K562 (cell line): Measurements from ENCODE around the gene PNRC2. TPM values are rescaled to one million over a fixed set of nuclear protein-coding genes. Genes with fewer than 3 reads are reported as not detected.

Source experiments
- ADNP ChIP-seq: fragments of 200-800 bp; sonication (Bioruptor generic); IDR thresholded peaks from 2 replicates; pipeline ENCODE4 v1.6.1; 2016; ENCODE audit warnings: missing genetic modification characterization, missing compliant biosample characterization
- ARNT ChIP-seq, 2 experiments: fragments of 450-650 bp; IDR thresholded peaks; 2 replicates each; pipeline ENCODE4 v1.6.1; 2016; ENCODE audit warnings: mild to moderate bottlenecking in 1 of 2
- E2F6 ChIP-seq, 2 experiments: IDR thresholded peaks; 2 replicates each; pipeline ENCODE4 v1.6.1; 2011; ENCODE audit warnings: borderline replicate concordance in 1 of 2, control low read depth in 1 of 2, low read depth in 1 of 2, low read length in 1 of 2, mild to moderate bottlenecking in 1 of 2, mixed read lengths in 1 of 2, moderate library complexity in 1 of 2; ENCODE audit not compliant: insufficient read depth in 1 of 2, insufficient read length in 1 of 2, poor library complexity in 1 of 2, severe bottlenecking in 1 of 2; ENCODE audit errors: extremely low read depth in 1 of 2
- FUS ChIP-seq: fragments of 200-400 bp; formaldehyde crosslinking; optimal IDR thresholded peaks from 2 replicates; pipeline ENCODE3; 2017; ENCODE audit warnings: low read depth, low read length
- GATA2 ChIP-seq: sonication (generic); formaldehyde crosslinking; IDR thresholded peaks from 2 replicates; pipeline ENCODE4 v1.4.0; 2020; ENCODE audit warnings: mild to moderate bottlenecking, missing genetic modification reagents
- MXD1 ChIP-seq: fragments of 250-450 bp; sonication (Bioruptor Pico); IDR thresholded peaks from 2 replicates; pipeline ENCODE4 v1.8.0; 2021; ENCODE audit warnings: borderline replicate concordance, mild to moderate bottlenecking, moderate library complexity; ENCODE audit not compliant: poor library complexity, severe bottlenecking
- NFIC ChIP-seq: fragments of 450-650 bp; IDR thresholded peaks from 2 replicates; pipeline ENCODE4 v1.6.1; 2017; ENCODE audit warnings: mild to moderate bottlenecking, inconsistent platforms
- PCBP1 ChIP-seq: fragments of 200-400 bp; formaldehyde crosslinking; IDR thresholded peaks from 2 replicates; pipeline ENCODE4 v1.6.1; 2018; ENCODE audit warnings: mild to moderate bottlenecking, low read depth, low read length; ENCODE audit not compliant: poor library complexity, severe bottlenecking
- ZBTB17 ChIP-seq: fragments of 450-650 bp; formaldehyde crosslinking; IDR thresholded peaks from 2 replicates; pipeline ENCODE4 v1.4.0; 2020; ENCODE audit warnings: mild to moderate bottlenecking
- polyA plus RNA-seq, 8 experiments: library from polyadenylated mRNA; depleted of rRNA in 4 of 8; stranded (reverse) in 5 of 8; unstranded in 3 of 8; fragments of >200 nt; fragmentation: Nextera tagmentation in 2 of 8; fragmentation: Illumina TruSeq in 1 of 8; extraction: Ambion mirVana in 2 of 8; extraction: Trizol in 1 of 8; gene quantifications; 2 replicates each; pipeline versions ENCODE4 v1.2.1 to v1.2.3, GENCODE V29; 2011 to 2014; ENCODE audit warnings: inconsistent platforms in 1 of 8, missing spikeins in 1 of 8
- total RNA-seq, 7 experiments: library from RNA; depleted of rRNA in 6 of 7; stranded (reverse); fragments of >200 nt in 6 of 7; fragmentation: Illumina TruSeq in 2 of 7; extraction: Trizol in 2 of 7; gene quantifications; 2 replicates each; pipeline versions ENCODE4 v1.2.1 to v1.2.3, GENCODE V29; 2011 to 2021; ENCODE audit warnings: low replicate concordance in 1 of 7

Gene PNRC2
- total and polyA plus RNA-seq, 9 of the 15 experiments (the other 6 are each of a cell fraction or from before 2014, with no cell fraction given): 127 to 303 (median 203) TPM

GRCh38 chr1:23910553-23911246 is 48.9 kb upstream of the PNRC2 start (continued):
- TF ChIP-seq ZBTB17 (CRISPR knock-in tag) (no peak), FUS (no peak), PCBP1 (no peak), NFIC (no peak), ADNP (tag) (no peak), GATA2 (CRISPR knock-in tag) (no peak), ARNT (IDR thresholded peaks at IDR 0.05) (no peak), MXD1 (CRISPR knock-in tag) (no peak), E2F6 (IDR thresholded peaks at IDR 0.05; ENCODE audit: borderline replicate concordance in 1 of 2, extremely low read depth in 1 of 2, insufficient read depth in 1 of 2, insufficient read length in 1 of 2, low read depth in 1 of 2, low read length in 1 of 2, poor library complexity in 1 of 2, severe bottlenecking in 1 of 2) (no peak)
- TF ChIP-seq, all 486 proteins: peak for 15
